Keratinocyte (primary cell): ENCODE data around the gene PARD3.

ENCODE experiments used
- EZH2 ChIP-seq: IDR thresholded peaks from one replicate; pipeline ENCODE4 v1.6.1; 2012; ENCODE audit warnings: inconsistent platforms, mild to moderate bottlenecking, low read length, moderate library complexity
- TF ChIP-seq, protein P1 (sequence below), 3 experiments: IDR thresholded peaks in 1 of 3; conservative IDR thresholded peaks in 1 of 3; optimal IDR thresholded peaks in 1 of 3; 2 replicates in 2 of 3; 3 replicates in 1 of 3; pipeline versions ENCODE3 to v1.5.1; 2011; ENCODE audit warnings: low read length in 3 of 3, mild to moderate bottlenecking in 3 of 3, moderate library complexity in 2 of 3, control low read depth in 1 of 3, inconsistent platforms in 1 of 3; ENCODE audit not compliant: insufficient read depth in 2 of 3; ENCODE audit errors: extremely low read depth in 1 of 3

GRCh38 chr10:34430685-34431084 is 384.4 kb downstream of the PARD3 start:
- TF ChIP-seq, protein P1, sequence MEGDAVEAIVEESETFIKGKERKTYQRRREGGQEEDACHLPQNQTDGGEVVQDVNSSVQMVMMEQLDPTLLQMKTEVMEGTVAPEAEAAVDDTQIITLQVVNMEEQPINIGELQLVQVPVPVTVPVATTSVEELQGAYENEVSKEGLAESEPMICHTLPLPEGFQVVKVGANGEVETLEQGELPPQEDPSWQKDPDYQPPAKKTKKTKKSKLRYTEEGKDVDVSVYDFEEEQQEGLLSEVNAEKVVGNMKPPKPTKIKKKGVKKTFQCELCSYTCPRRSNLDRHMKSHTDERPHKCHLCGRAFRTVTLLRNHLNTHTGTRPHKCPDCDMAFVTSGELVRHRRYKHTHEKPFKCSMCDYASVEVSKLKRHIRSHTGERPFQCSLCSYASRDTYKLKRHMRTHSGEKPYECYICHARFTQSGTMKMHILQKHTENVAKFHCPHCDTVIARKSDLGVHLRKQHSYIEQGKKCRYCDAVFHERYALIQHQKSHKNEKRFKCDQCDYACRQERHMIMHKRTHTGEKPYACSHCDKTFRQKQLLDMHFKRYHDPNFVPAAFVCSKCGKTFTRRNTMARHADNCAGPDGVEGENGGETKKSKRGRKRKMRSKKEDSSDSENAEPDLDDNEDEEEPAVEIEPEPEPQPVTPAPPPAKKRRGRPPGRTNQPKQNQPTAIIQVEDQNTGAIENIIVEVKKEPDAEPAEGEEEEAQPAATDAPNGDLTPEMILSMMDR (optimal IDR thresholded peaks at IDR 0.05 in 1 of 3, IDR thresholded peaks at IDR 0.05 in 1 of 3, conservative IDR thresholded peaks at IDR 0.05 in 1 of 3; ENCODE audit: extremely low read depth in 1 of 3, insufficient read depth in 2 of 3, low read length in 3 of 3): no peak
- no peak for TF ChIP-seq EZH2
